ENCODE measurements around the gene MEGF6. TPM values are rescaled to one million over a fixed set of nuclear protein-coding genes. Genes with fewer than 3 reads are reported as not detected.

The MEGF6 gene
- total and polyA plus RNA-seq, 7 donors: 0.67 to 5.5 (median 3.7) TPM

DNA sequence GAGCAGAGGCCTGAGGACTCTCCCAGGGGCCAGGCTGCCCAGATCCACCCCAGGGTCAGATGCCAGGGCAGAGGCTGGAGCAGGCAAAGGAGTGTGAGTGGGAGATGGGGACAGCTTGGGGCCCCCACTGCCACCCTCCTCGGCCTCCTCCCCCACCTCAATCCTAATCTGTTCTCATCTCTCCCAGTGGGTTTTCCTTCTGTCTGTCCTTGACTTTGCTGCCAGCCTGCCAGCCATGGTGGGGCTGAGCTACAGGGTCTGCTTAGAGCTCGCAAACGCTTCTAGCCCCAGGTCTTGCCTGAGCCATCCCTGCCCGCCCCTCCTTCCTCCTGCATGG lies 65.3 kb downstream of the MEGF6 start:
- no peak overlapping the region for H3K27ac ChIP-seq
- no peak overlapping the region for H3K4me3 ChIP-seq
- ATAC-seq (no peak), DNase-seq (no peak)
- H3K27me3 ChIP-seq (ENCODE audit: insufficient read depth in 3 of 3, low read length in 2 of 3): peaks cover 0 to 48% (median 6%) of the 10 kb centered on the region in 3 donors
- no peaks in the 10 kb centered on the region for H3K36me3 ChIP-seq (ENCODE audit: insufficient read depth in 1 of 2, low read depth in 1 of 2)
- intact Hi-C loops (cut with DNase I): no loop called here
- TF ChIP-seq, protein P1, sequence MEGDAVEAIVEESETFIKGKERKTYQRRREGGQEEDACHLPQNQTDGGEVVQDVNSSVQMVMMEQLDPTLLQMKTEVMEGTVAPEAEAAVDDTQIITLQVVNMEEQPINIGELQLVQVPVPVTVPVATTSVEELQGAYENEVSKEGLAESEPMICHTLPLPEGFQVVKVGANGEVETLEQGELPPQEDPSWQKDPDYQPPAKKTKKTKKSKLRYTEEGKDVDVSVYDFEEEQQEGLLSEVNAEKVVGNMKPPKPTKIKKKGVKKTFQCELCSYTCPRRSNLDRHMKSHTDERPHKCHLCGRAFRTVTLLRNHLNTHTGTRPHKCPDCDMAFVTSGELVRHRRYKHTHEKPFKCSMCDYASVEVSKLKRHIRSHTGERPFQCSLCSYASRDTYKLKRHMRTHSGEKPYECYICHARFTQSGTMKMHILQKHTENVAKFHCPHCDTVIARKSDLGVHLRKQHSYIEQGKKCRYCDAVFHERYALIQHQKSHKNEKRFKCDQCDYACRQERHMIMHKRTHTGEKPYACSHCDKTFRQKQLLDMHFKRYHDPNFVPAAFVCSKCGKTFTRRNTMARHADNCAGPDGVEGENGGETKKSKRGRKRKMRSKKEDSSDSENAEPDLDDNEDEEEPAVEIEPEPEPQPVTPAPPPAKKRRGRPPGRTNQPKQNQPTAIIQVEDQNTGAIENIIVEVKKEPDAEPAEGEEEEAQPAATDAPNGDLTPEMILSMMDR (IDR thresholded peaks at IDR 0.05): no peak
- no peaks in the 10 kb centered on the region for H3K4me1 ChIP-seq
- no peaks in the 10 kb centered on the region for H3K9me3 ChIP-seq
- WGBS, 3 donors: 43 to 62% (median 56%) methylated on average over 4 of the region's 4 CpGs

DNA sequence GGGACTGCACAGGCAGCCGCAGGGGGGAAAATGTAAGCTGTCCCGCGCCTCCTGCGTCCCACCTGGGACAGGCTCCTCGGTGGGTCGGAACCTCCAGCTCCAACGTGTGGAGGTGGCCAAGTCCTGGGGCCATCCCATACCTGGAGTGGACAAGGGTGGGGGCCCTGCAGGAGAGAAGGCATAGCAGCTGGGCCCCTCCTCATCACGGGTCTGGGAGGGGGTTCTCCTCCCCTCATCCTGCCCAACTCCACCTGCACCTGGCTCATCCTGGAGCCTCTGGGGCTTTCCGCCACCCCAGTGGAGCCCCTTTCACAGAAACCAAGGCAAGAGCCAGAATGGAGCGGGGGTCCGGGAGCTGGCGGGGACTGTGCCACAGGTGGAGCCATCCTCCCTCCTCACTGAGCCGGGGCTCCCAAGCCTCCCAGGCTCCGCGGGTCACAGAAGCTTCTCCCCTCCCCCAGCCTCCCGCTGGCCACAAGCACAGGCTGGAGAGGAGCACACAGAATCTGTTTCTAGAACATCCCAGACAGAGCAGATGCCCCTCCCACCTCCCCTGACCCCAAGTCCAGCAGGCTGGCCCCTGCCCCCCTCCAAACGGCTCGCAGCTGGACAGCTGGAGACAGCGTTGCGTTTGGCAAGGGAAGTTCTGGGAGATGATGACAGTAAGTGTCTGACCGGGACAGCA lies 65.8 kb downstream of the MEGF6 start:
- H3K36me3 ChIP-seq (ENCODE audit: insufficient read depth in 1 of 2, low read depth in 1 of 2): no peaks in the 10 kb centered on the region
- no peaks in the 10 kb centered on the region for H3K4me1 ChIP-seq
- intact Hi-C loops (cut with DNase I): no loop called here
- H3K27me3 ChIP-seq (ENCODE audit: insufficient read depth in 3 of 3, low read length in 2 of 3): peaks cover 0 to 43% (median 6%) of the 10 kb centered on the region in 3 donors
- no peak for DNase-seq
- 52 to 63% (median 61%) methylated on average over 21 of the region's 21 CpGs for WGBS, 3 donors
- H3K9me3 ChIP-seq: no peaks in the 10 kb centered on the region
- H3K27ac ChIP-seq: no peak overlapping the region
- ATAC-seq: no peak
- H3K4me3 ChIP-seq: no peak overlapping the region
- TF ChIP-seq, protein P1 (IDR thresholded peaks at IDR 0.05): no peak

DNA sequence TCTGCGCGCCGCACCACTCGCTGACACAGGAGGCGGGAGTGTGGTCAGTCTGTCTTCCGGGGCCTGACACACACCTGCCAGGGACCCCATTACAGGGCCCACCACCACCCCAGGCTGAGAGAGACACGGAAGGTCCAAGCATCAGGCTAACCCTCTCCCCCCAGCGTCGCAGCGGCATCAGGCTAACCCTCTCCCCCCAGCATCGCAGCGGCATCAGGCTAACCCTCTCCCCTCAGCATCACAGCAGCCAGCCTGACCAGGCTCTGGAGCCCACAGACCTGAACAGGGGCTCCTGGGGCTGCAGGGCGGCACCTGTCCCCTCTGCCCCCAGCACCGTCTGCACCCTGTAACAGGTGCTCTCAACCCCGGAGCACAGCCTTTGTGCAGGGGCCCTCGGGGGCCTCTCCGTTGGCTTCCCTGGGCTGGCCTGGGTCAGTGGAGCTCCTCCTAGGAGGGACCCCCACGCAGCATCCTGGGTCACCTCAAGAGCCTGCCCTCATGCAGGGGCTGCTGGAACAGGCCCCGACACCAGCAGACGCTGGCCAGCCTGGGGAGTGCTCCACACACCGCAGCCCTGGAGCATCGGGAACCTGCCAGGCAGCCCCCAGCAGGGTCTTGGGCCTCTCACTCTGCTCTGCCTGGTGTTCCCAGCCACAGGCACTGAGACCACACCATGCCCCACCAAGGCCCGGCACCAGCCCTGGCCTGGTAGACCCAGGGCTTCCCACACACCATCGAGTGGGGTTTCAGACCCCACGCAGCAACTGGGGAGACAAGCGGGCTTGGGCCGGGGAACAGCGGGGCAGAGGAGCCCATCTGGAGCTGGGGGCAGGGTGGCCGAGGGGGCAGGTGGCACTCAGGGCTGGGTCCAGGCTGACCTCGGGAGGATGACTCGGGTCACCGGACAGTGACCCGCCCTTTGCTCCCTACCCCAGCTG lies 67.0 kb downstream of the MEGF6 start:
- Histone ChIP-seq H3K27me3 (ENCODE audit: insufficient read depth in 3 of 3, low read length in 2 of 3) (peaks cover 0 to 31% (median 4%) of the 10 kb centered on the region in 3 donors), H3K36me3 (ENCODE audit: insufficient read depth in 1 of 2, low read depth in 1 of 2) (no peaks in the 10 kb centered on the region), H3K4me3 (no peak overlapping the region), H3K4me1 (peaks cover 10% of the 10 kb centered on the region), H3K27ac (no peak overlapping the region), H3K9me3 (no peaks in the 10 kb centered on the region)
- WGBS, 3 donors: 87 to 95% (median 91%) methylated on average over 32 to 33 of the region's 33 CpGs
- TF ChIP-seq, protein P1 (IDR thresholded peaks at IDR 0.05): no peak
- no peak for ATAC-seq
- intact Hi-C loops (cut with DNase I): no loop called here
- no peak for DNase-seq

DNA sequence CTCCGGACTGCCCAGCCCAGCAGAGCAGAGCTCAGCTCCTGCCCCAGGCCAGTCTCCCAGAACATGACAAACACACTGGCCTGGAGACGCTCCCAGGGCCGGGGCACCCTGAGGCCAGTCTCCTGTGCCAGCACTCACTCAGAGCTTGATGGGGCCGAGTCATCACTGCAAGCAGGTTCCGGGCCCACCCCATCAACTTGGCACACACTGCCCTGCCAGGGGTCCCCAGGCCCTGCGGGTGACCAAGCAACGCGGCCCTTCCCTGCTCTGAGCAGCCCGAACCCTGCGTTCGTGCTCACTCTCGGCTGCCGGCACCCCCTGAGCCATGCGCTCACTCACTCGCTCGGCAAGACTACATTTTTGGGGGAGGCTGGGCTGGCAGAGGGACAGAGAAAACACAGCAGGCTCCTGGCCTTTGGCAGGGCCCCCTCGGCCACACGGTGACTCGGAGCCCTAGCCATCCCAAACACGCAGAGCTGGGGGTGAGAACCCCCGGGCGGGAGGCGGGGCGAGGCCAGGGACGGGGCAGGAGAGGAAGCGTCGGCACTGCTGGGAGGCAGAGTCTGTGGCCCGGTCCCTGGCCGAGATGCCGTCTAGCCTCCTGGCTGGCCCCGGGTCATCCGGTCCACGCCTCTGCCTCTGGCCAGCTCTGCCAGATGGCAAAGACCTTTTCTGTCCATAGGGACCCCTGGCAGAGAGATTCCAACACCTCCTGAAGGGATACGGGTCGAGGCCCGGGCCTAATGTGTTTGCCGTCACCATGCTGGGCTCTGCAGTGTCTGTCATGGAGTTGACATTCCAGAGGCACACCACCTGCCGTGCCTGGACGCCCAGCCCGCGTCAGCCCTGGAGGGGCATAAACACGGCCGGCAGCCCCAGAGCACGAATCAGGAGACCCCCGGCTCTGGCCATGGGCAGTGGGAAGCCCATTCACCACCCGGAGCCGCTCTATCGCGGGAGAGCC lies 68.0 kb downstream of the MEGF6 start:
- 50 to 63% (median 56%) methylated on average over 46 to 49 of the region's 49 CpGs for WGBS, 3 donors
- peaks cover 0 to 22% (median 3%) of the 10 kb centered on the region in 3 donors for H3K27me3 ChIP-seq (ENCODE audit: insufficient read depth in 3 of 3, low read length in 2 of 3)
- DNase-seq (peak in 1 of 2 donors; percentile 70), ATAC-seq (peak; percentile 51 to 74 (median 70))
- H3K36me3 ChIP-seq (ENCODE audit: insufficient read depth in 1 of 2, low read depth in 1 of 2): no peaks in the 10 kb centered on the region
- no peak overlapping the region for H3K27ac ChIP-seq
- intact Hi-C loops (cut with DNase I): no loop called here
- TF ChIP-seq, protein P1 (IDR thresholded peaks at IDR 0.05): no peak
- no peaks in the 10 kb centered on the region for H3K9me3 ChIP-seq
- H3K4me3 ChIP-seq: no peak overlapping the region
- H3K4me1 ChIP-seq: peaks cover 11% of the 10 kb centered on the region
